ENCODE results near the gene FMR1. TPM values are rescaled to one million over a fixed set of nuclear protein-coding genes. Genes with fewer than 3 reads are reported as not detected.

The FMR1 gene
- total RNA-seq, 1 donor from 2014 or later, result 23.5 TPM

Other genes starting within 250 kb of the FMR1 start
- gene FMR1NB, start 69.4 kb downstream of the FMR1 start, total RNA-seq, result not detected in 2 replicates